Measurements from ENCODE around the gene EFNB2.
A peak's percentile ranks its signal among the peaks of the same experiment; 100 is the strongest.

Gene EFNB2

GRCh38 chr13:106535552-106536243, at the start of gene EFNB2:
EFNB2 (minus strand) TSS chr13:106535662; CDS start chr13:106534964, 698 bp downstream.
- Mint-ChIP-seq H3K36me3 (peaks cover 4% of the 10 kb centered on the region), H3K4me3 (peak within 1 kb of the TSS; percentile 87), H3K27me3 (peaks cover 48% of the 10 kb centered on the region), H3K27ac (peak within 1 kb of the TSS; percentile 68), H3K4me1 (peaks cover 18% of the 10 kb centered on the region), H3K9me3 (no peaks in the 10 kb centered on the region)
- CTCF ChIA-PET, result interaction anchor here (0.7 to 2.1 kb wide), 10 partner anchors 11 to 307 kb away, joined by 3 to 8 read pairs (median 4); no protein-coding TSS in a partner anchor
- peak; percentile 90 for DNase-seq

- no peak overlapping the region for H3K4me3 Mint-ChIP-seq
- peaks cover 16% of the 10 kb centered on the region for H3K9me3 Mint-ChIP-seq
- peaks cover 9% of the 10 kb centered on the region for H3K27me3 Mint-ChIP-seq
- DNase-seq, result no peak
- H3K27ac Mint-ChIP-seq, result no peak overlapping the region
- CTCF ChIA-PET, result no interaction called here
- H3K4me1 Mint-ChIP-seq, result no peaks in the 10 kb centered on the region
- peaks cover 6% of the 10 kb centered on the region for H3K36me3 Mint-ChIP-seq
Measured at GRCh38 chr13:106581225-106581624, 45.8 kb upstream of the EFNB2 start.

- Mint-ChIP-seq H3K4me3 (no peak overlapping the region), H3K9me3 (peaks cover 3% of the 10 kb centered on the region), H3K36me3 (no peaks in the 10 kb centered on the region), H3K27ac (no peak overlapping the region), H3K27me3 (no peaks in the 10 kb centered on the region), H3K4me1 (peaks cover 4% of the 10 kb centered on the region)
- no peak for DNase-seq
- CTCF ChIA-PET, result no interaction called here
Measured at GRCh38 chr13:106575896-106576295, 40.4 kb upstream of the EFNB2 start.

GRCh38 chr13:106573868-106574267, 38.4 kb upstream of the EFNB2 start:
- CTCF ChIA-PET, result no interaction called here
- H3K4me1 Mint-ChIP-seq, result peaks cover 12% of the 10 kb centered on the region
- no peak overlapping the region for H3K4me3 Mint-ChIP-seq
- no peak overlapping the region for H3K27ac Mint-ChIP-seq
- peaks cover 5% of the 10 kb centered on the region for H3K36me3 Mint-ChIP-seq
- H3K27me3 Mint-ChIP-seq, result no peaks in the 10 kb centered on the region
- peaks cover 4% of the 10 kb centered on the region for H3K9me3 Mint-ChIP-seq
- DNase-seq, result no peak

GRCh38 chr13:106573284-106573846, 37.9 kb upstream of the EFNB2 start:
- CTCF ChIA-PET, result no interaction called here
- H3K9me3 Mint-ChIP-seq, result peaks cover 4% of the 10 kb centered on the region
- peaks cover 15% of the 10 kb centered on the region for H3K4me1 Mint-ChIP-seq
- H3K27ac Mint-ChIP-seq, result no peak overlapping the region
- H3K4me3 Mint-ChIP-seq, result no peak overlapping the region
- peaks cover 5% of the 10 kb centered on the region for H3K36me3 Mint-ChIP-seq
- H3K27me3 Mint-ChIP-seq, result no peaks in the 10 kb centered on the region
- DNase-seq, result no peak

- DNase-seq, result peak; percentile 60
- Mint-ChIP-seq H3K4me3 (peak overlapping the region; percentile 51), H3K27ac (peak overlapping the region; percentile 70), H3K36me3 (peaks cover 10% of the 10 kb centered on the region), H3K9me3 (peaks cover 4% of the 10 kb centered on the region), H3K27me3 (no peaks in the 10 kb centered on the region), H3K4me1 (peaks cover 32% of the 10 kb centered on the region)
- CTCF ChIA-PET, result interaction anchor here (0.9 kb wide), 1 partner anchor 34 kb away, joined by 3 read pairs; no protein-coding TSS in a partner anchor
Measured at GRCh38 chr13:106570299-106570852, 34.9 kb upstream of the EFNB2 start.

- Mint-ChIP-seq H3K27me3 (no peaks in the 10 kb centered on the region), H3K36me3 (peaks cover 18% of the 10 kb centered on the region), H3K4me3 (no peak overlapping the region), H3K27ac (no peak overlapping the region), H3K4me1 (peaks cover 37% of the 10 kb centered on the region), H3K9me3 (peaks cover 2% of the 10 kb centered on the region)
- CTCF ChIA-PET, result interaction anchor here (0.9 to 1.1 kb wide), 2 partner anchors 33 to 51 kb away, joined by 3 read pairs; no protein-coding TSS in a partner anchor
- DNase-seq, result no peak
Measured at GRCh38 chr13:106569233-106570095, 34.0 kb upstream of the EFNB2 start.

- H3K9me3 Mint-ChIP-seq, result peaks cover 2% of the 10 kb centered on the region
- peaks cover 19% of the 10 kb centered on the region for H3K36me3 Mint-ChIP-seq
- no peaks in the 10 kb centered on the region for H3K27me3 Mint-ChIP-seq
- CTCF ChIA-PET, result interaction anchor here (1.1 kb wide), 1 partner anchor 52 kb away, joined by 3 read pairs; no protein-coding TSS in a partner anchor
- peak overlapping the region; percentile 94 for H3K27ac Mint-ChIP-seq
- peak overlapping the region; percentile 93 for H3K4me3 Mint-ChIP-seq
- no peak for DNase-seq
- peaks cover 47% of the 10 kb centered on the region for H3K4me1 Mint-ChIP-seq
Measured at GRCh38 chr13:106568299-106569003, 33.0 kb upstream of the EFNB2 start.

- peaks cover 2% of the 10 kb centered on the region for H3K9me3 Mint-ChIP-seq
- no peaks in the 10 kb centered on the region for H3K27me3 Mint-ChIP-seq
- peak within 1 kb of the TSS; percentile 93 for H3K4me3 Mint-ChIP-seq
- peak; percentile 95 for DNase-seq
- peaks cover 50% of the 10 kb centered on the region for H3K4me1 Mint-ChIP-seq
- H3K36me3 Mint-ChIP-seq, result peaks cover 19% of the 10 kb centered on the region
- peak within 1 kb of the TSS; percentile 94 for H3K27ac Mint-ChIP-seq
- CTCF ChIA-PET, result no interaction called here
Measured at GRCh38 chr13:106567474-106568298, 32.2 kb upstream of the EFNB2 start, which contains the start of gene ARGLU1. ARGLU1 (minus strand) TSS chr13:106568137; CDS start chr13:106567919, 218 bp downstream.

- Mint-ChIP-seq H3K4me1 (peaks cover 56% of the 10 kb centered on the region), H3K27ac (peak overlapping the region; percentile 94), H3K36me3 (peaks cover 19% of the 10 kb centered on the region), H3K4me3 (peak overlapping the region; percentile 93), H3K27me3 (no peaks in the 10 kb centered on the region), H3K9me3 (peaks cover 2% of the 10 kb centered on the region)
- CTCF ChIA-PET, result interaction anchor here (2.1 kb wide), 1 partner anchor 31 kb away, joined by 6 read pairs; no protein-coding TSS in a partner anchor
- DNase-seq, result peak; percentile 57
Measured at GRCh38 chr13:106566641-106567473, 31.4 kb upstream of the EFNB2 start.

GRCh38 chr13:106565127-106565775, 29.8 kb upstream of the EFNB2 start:
- CTCF ChIA-PET, result interaction anchor here (1.2 to 2.1 kb wide), 2 partner anchors 29 to 55 kb away, joined by 5 to 6 read pairs; no protein-coding TSS in a partner anchor
- H3K27me3 Mint-ChIP-seq, result no peaks in the 10 kb centered on the region
- H3K4me3 Mint-ChIP-seq, result peak overlapping the region; percentile 93
- peaks cover 63% of the 10 kb centered on the region for H3K4me1 Mint-ChIP-seq
- no peak overlapping the region for H3K27ac Mint-ChIP-seq
- DNase-seq, result no peak
- peaks cover 2% of the 10 kb centered on the region for H3K9me3 Mint-ChIP-seq
- peaks cover 15% of the 10 kb centered on the region for H3K36me3 Mint-ChIP-seq

GRCh38 chr13:106562301-106562700, 26.8 kb upstream of the EFNB2 start:
- Mint-ChIP-seq H3K4me3 (no peak overlapping the region), H3K36me3 (peaks cover 34% of the 10 kb centered on the region), H3K27me3 (no peaks in the 10 kb centered on the region), H3K4me1 (peaks cover 54% of the 10 kb centered on the region), H3K9me3 (no peaks in the 10 kb centered on the region), H3K27ac (no peak overlapping the region)
- CTCF ChIA-PET, result interaction anchor here (1.3 kb wide), 1 partner anchor 58 kb away, joined by 3 read pairs; no protein-coding TSS in a partner anchor
- DNase-seq, result no peak

All from activated naive CD4-positive, alpha-beta T cell treated with anti-CD3 and anti-CD28 coated beads, Interleukin-2, amount 10 ng/mL, durations not matched to agents 7 days and 5 days (primary cell).